GM23338 (cell line): Measurements from ENCODE around the gene IGBP1.

Source experiments
- CREB1 ChIP-seq: fragments of 250-450 bp; sonication (Bioruptor Pico); IDR thresholded peaks from 2 replicates; pipeline ENCODE4 v1.5.0; 2020; ENCODE audit warnings: low read depth, mild to moderate bottlenecking, moderate library complexity
- CTCF ChIP-seq, 2 experiments: fragments of 200-600 bp in 1 of 2; sonication (generic) in 1 of 2; conservative IDR thresholded peaks; 2 replicates each; pipeline versions ENCODE4 v1.5.1 to v1.6.1; 2016 to 2017; ENCODE audit warnings: antibody characterized with exemption in 2 of 2, low read depth in 2 of 2, mild to moderate bottlenecking in 2 of 2, moderate library complexity in 1 of 2
- ETS1 ChIP-seq: IDR thresholded peaks from 2 replicates; pipeline ENCODE4 v1.6.1; 2016; ENCODE audit warnings: antibody characterized with exemption
- EZH2 ChIP-seq: fragments of 200-600 bp; sonication (generic); IDR thresholded peaks from one replicate; pipeline ENCODE4 v1.8.0; 2017; ENCODE audit warnings: antibody characterized with exemption, mild to moderate bottlenecking, low read depth; ENCODE audit not compliant: unreplicated experiment
- EZH2phosphoT487 ChIP-seq: fragments of 200-600 bp; sonication (generic); IDR thresholded peaks from one replicate; pipeline ENCODE4 v1.8.1; 2018; ENCODE audit warnings: antibody characterized with exemption; ENCODE audit not compliant: unreplicated experiment
- NANOG ChIP-seq: IDR thresholded peaks from 2 replicates; pipeline ENCODE4 v1.6.1; 2016; ENCODE audit warnings: antibody characterized with exemption, borderline replicate concordance
- POLR2AphosphoS5 ChIP-seq: IDR thresholded peaks from 2 replicates; pipeline ENCODE4 v1.6.1; 2016; ENCODE audit warnings: antibody characterized with exemption, low read depth
- REST ChIP-seq: IDR thresholded peaks from one replicate; pipeline ENCODE4 v1.6.1; 2018; ENCODE audit warnings: antibody characterized with exemption; ENCODE audit not compliant: unreplicated experiment
- ZNF114 ChIP-seq: fragments of 250-450 bp; sonication (Bioruptor Pico); IDR thresholded peaks from 2 replicates; pipeline ENCODE4 v1.5.0; 2020; ENCODE audit warnings: mild to moderate bottlenecking, moderate library complexity
- ZNF462 ChIP-seq: fragments of 250-450 bp; sonication (Bioruptor Pico); IDR thresholded peaks from 2 replicates; pipeline ENCODE4 v1.5.0; 2020; ENCODE audit warnings: mild to moderate bottlenecking, moderate library complexity

- TF ChIP-seq CTCF (conservative IDR thresholded peaks at IDR 0.05; ENCODE audit: low read depth in 2 of 2) (peak; percentile 35 to 66; a peak in 3 of 4 replicates), CREB1 (CRISPR knock-in tag) (no peak), EZH2 (no peak), POLR2AphosphoS5 (no peak), EZH2phosphoT487 (no peak), ZNF114 (no peak), REST (no peak), NANOG (no peak), ETS1 (no peak), ZNF462 (no peak)
These were observed 37.2 kb upstream of the IGBP1 start for GRCh38 chrX:70096052-70096451.
